K562 (cell line): ENCODE data around the gene TMC8. TPM values are rescaled to one million over a fixed set of nuclear protein-coding genes. Genes with fewer than 3 reads are reported as not detected.
"Not testable (repeated sequence)": the region's sequence is repeated elsewhere in the genome, so short reads cannot be mapped to it uniquely, and the experiment has no call there.

Experiments
- CBFA2T2 ChIP-seq: fragments of 450-650 bp; conservative IDR thresholded peaks from 2 replicates; pipeline ENCODE4 v1.6.1; 2017; ENCODE audit warnings: mild to moderate bottlenecking
- CC2D1A ChIP-seq: fragments of 450-650 bp; IDR thresholded peaks from 2 replicates; pipeline ENCODE4 v1.6.1; 2017; ENCODE audit warnings: mild to moderate bottlenecking
- CREM ChIP-seq: IDR thresholded peaks from 2 replicates; pipeline ENCODE4 v1.6.1; 2014; ENCODE audit warnings: antibody characterized with exemption, low read depth
- EP300 ChIP-seq: IDR thresholded peaks from 2 replicates; pipeline ENCODE4 v1.6.1; 2012; ENCODE audit warnings: low read length, improper control_type of control experiment
- ETV1 ChIP-seq: fragments of 450-650 bp; conservative IDR thresholded peaks from 2 replicates; pipeline ENCODE4 v1.6.1; 2016; ENCODE audit warnings: missing genetic modification characterization, control low read depth, low read depth, missing compliant biosample characterization
- FOXM1 ChIP-seq, 2 experiments: fragments of 450-650 bp in 1 of 2; sonication (generic) in 1 of 2; formaldehyde crosslinking in 1 of 2; IDR thresholded peaks; 2 replicates each; pipeline versions ENCODE4 v1.6.1 to v1.9.0; 2017 to 2022; ENCODE audit warnings: low read depth in 2 of 2, mild to moderate bottlenecking in 2 of 2, missing genetic modification reagents in 1 of 2, moderate library complexity in 1 of 2
- GATA2 ChIP-seq: sonication (generic); formaldehyde crosslinking; IDR thresholded peaks from 2 replicates; pipeline ENCODE4 v1.4.0; 2020; ENCODE audit warnings: mild to moderate bottlenecking, missing genetic modification reagents
- JUND ChIP-seq, 2 experiments: IDR thresholded peaks; 2 replicates in 1 of 2; 3 replicates in 1 of 2; pipeline ENCODE4 v1.6.1; 2011; ENCODE audit warnings: borderline replicate concordance in 2 of 2, low read depth in 2 of 2, low read length in 2 of 2, improper control_type of control experiment in 1 of 2, missing biosample characterization in 1 of 2, missing genetic modification characterization in 1 of 2, missing genetic modification reagents in 1 of 2
- LCOR ChIP-seq: sonication (generic); formaldehyde crosslinking; IDR thresholded peaks from 2 replicates; pipeline ENCODE4 v1.8.0; 2022; ENCODE audit warnings: mild to moderate bottlenecking, missing genetic modification reagents
- MNT ChIP-seq, 2 experiments: fragments of 450-650 bp; conservative IDR thresholded peaks; 2 replicates each; pipeline ENCODE4 v1.6.1; 2017; ENCODE audit warnings: mild to moderate bottlenecking in 2 of 2, moderate library complexity in 2 of 2
- MTA2 ChIP-seq: fragments of 450-650 bp; IDR thresholded peaks from 2 replicates; pipeline ENCODE4 v1.6.1; 2016; ENCODE audit warnings: low read depth
- SMARCE1 ChIP-seq: fragments of 450-650 bp; IDR thresholded peaks from 2 replicates; pipeline ENCODE4 v1.7.1; 2016; ENCODE audit warnings: mild to moderate bottlenecking
- SOX6 ChIP-seq: fragments of 450-650 bp; IDR thresholded peaks from 2 replicates; pipeline ENCODE4 v1.6.1; 2014; ENCODE audit warnings: mild to moderate bottlenecking
- SRF ChIP-seq, 2 experiments: fragments of 250-450, 450-650 bp in 1 of 2; sonication (Bioruptor Pico) in 1 of 2; sonication (generic) in 1 of 2; formaldehyde crosslinking; IDR thresholded peaks; 2 replicates each; pipeline versions ENCODE4 v1.5.0 to v1.5.1; 2020 to 2022; ENCODE audit warnings: mild to moderate bottlenecking in 1 of 2, missing genetic modification reagents in 1 of 2
- TEAD4 ChIP-seq, 2 experiments: sonication (generic) in 1 of 2; formaldehyde crosslinking in 1 of 2; IDR thresholded peaks; 2 replicates each; pipeline versions ENCODE4 v1.6.1 to v1.8.0; 2012 to 2022; ENCODE audit warnings: borderline replicate concordance in 1 of 2, inconsistent platforms in 1 of 2, low read length in 1 of 2, mild to moderate bottlenecking in 1 of 2, missing genetic modification reagents in 1 of 2
- ZBTB17 ChIP-seq: fragments of 450-650 bp; formaldehyde crosslinking; IDR thresholded peaks from 2 replicates; pipeline ENCODE4 v1.4.0; 2020; ENCODE audit warnings: mild to moderate bottlenecking
- polyA plus RNA-seq, 8 experiments: library from polyadenylated mRNA; depleted of rRNA in 4 of 8; stranded (reverse) in 5 of 8; unstranded in 3 of 8; fragments of >200 nt; fragmentation: Nextera tagmentation in 2 of 8; fragmentation: Illumina TruSeq in 1 of 8; extraction: Ambion mirVana in 2 of 8; extraction: Trizol in 1 of 8; gene quantifications; 2 replicates each; pipeline versions ENCODE4 v1.2.1 to v1.2.3, GENCODE V29; 2011 to 2014; ENCODE audit warnings: inconsistent platforms in 1 of 8, missing spikeins in 1 of 8
- total RNA-seq, 7 experiments: library from RNA; depleted of rRNA in 6 of 7; stranded (reverse); fragments of >200 nt in 6 of 7; fragmentation: Illumina TruSeq in 2 of 7; extraction: Trizol in 2 of 7; gene quantifications; 2 replicates each; pipeline versions ENCODE4 v1.2.1 to v1.2.3, GENCODE V29; 2011 to 2021; ENCODE audit warnings: low replicate concordance in 1 of 7

Gene TMC8
- total and polyA plus RNA-seq, 9 of the 15 experiments (the other 6 are each of a cell fraction or from before 2014, with no cell fraction given): 0.13 to 10.9 (median 2.8) TPM

- TF ChIP-seq FOXM1 (IDR thresholded peaks at IDR 0.05; ENCODE audit: low read depth) (peak; percentile 76; the same call in 1 of the 2 replicates), GATA2 (CRISPR knock-in tag) (peak; percentile 64), ZBTB17 (CRISPR knock-in tag) (peak; percentile 92), SMARCE1 (peak; percentile 86), CC2D1A (peak; percentile 77; the same call in 1 of the 2 replicates), ETV1 (peak; percentile 27; the same call in 1 of the 2 replicates), SOX6 (peak; percentile 92), EP300 (peak; percentile 79), SRF (CRISPR knock-in tag; IDR thresholded peaks at IDR 0.05) (peak in 1 of 2 experiments; percentile 86; a peak in 2 of 4 replicates), JUND (IDR thresholded peaks at IDR 0.05; ENCODE audit: borderline replicate concordance, low read depth, low read length) (peak; percentile 42; the same call in 1 of the 2 replicates), CREM (0 out of 2 replicates have a peak, but pooled peaks have one; percentile 61), TEAD4 (IDR thresholded peaks at IDR 0.05; ENCODE audit: low read length) (peak; percentile 88), MTA2 (peak; percentile 88), CBFA2T2 (peak; percentile 95), MNT (conservative IDR thresholded peaks at IDR 0.05) (peak in 1 of 2 experiments; percentile 65; a peak in 1 of 4 replicates), LCOR (CRISPR knock-in tag) (0 out of 2 replicates have a peak, but pooled peaks have one; percentile 24)
- not testable (repeated sequence) for TF ChIP-seq FOXM1 (CRISPR knock-in tag; IDR thresholded peaks at IDR 0.05; ENCODE audit: low read depth); JUND (tag; IDR thresholded peaks at IDR 0.05; ENCODE audit: borderline replicate concordance, low read depth, low read length); TEAD4 (CRISPR knock-in tag; IDR thresholded peaks at IDR 0.05; ENCODE audit: borderline replicate concordance)
Measured at GRCh38 chr17:78082355-78082872, 48.2 kb upstream of the TMC8 start (continued).
